Colonic mucosa (tissue), 4 donors: ENCODE data around the gene OR5M8. TPM values are rescaled to one million over a fixed set of nuclear protein-coding genes. Genes with fewer than 3 reads are reported as not detected.

Experiments
- DNase-seq: peaks from one replicate; pipeline ENCODE4 v3.0.0-alpha.2; 2020
- H3K27ac ChIP-seq: fragments of 200-600 bp; one replicate; pipeline ENCODE4 v1.8.0; 2021
- H3K27me3 ChIP-seq: fragments of 200-600 bp; one replicate; pipeline ENCODE4 v1.8.0; 2021
- H3K36me3 ChIP-seq: fragments of 200-600 bp; one replicate; pipeline ENCODE4 v1.8.0; 2021
- H3K4me1 ChIP-seq: fragments of 200-600 bp; one replicate; pipeline ENCODE4 v1.8.0; 2021; ENCODE audit warnings: mild to moderate bottlenecking
- H3K4me3 ChIP-seq: fragments of 200-600 bp; one replicate; pipeline ENCODE4 v1.8.0; 2021
- H3K9ac ChIP-seq, 2 donors: one replicate each; pipeline ENCODE4 v1.7.0; 2013; ENCODE audit warnings: control low read depth in 2 of 2, low read depth in 2 of 2, low read length in 2 of 2
- H3K9me3 ChIP-seq: fragments of 200-600 bp; one replicate; pipeline ENCODE4 v1.8.0; 2021
- intact Hi-C: fragments of 100-400 bp; cut with DNase I; formaldehyde crosslinking; loops from one replicate; pipeline ENCODE4 v1.14.1; 2022
- total RNA-seq, 2 donors: library from RNA; stranded (reverse); fragmentation: NEBNext Ultra II Directional in 1 of 2; extraction: Animal tissue kit (Norgen Biotek cat#: 25700) in 1 of 2; gene quantifications; one replicate each; pipeline ENCODE4 v1.2.1, GENCODE V29; 2021
- TF ChIP-seq, protein P1 (sequence below): fragments of 200-600 bp; IDR thresholded peaks from one replicate; pipeline ENCODE4 v1.8.0; 2022; ENCODE audit warnings: antibody characterized with exemption, mild to moderate bottlenecking
- donor health status: healthy.
- donor health status: DM: no; HTN: no; CAD: no.
- donor health status: DM: no; HTN: no; CAD: no.

Gene OR5M8
- total RNA-seq, result not detected

DNA sequence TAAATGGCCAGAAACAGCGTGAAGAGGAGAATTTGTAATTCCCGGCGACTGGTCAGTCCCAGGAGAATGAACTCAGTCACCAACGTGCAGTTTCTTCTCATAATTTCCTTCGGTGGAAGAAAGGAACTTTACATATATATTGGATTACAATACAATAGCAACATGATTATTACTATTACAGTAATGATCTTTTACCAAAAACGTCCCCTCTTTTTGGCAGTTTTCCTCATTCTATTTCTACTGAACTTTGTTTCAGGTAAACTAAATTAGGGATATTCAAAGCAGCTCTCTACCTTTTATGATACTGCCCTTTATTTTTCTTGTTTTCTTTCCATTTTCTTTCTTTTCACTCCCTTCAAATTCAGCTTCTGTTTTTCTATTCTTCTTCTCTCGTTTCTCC, at the start of gene OR5M8:
Gene OR5M8 (minus strand): TSS at position 101 of the 400 bp plus-strand sequence. CDS start 0 bp downstream, at position 101.
- no peak within 1 kb of the TSS for H3K4me3 ChIP-seq
- TF ChIP-seq, protein P1, sequence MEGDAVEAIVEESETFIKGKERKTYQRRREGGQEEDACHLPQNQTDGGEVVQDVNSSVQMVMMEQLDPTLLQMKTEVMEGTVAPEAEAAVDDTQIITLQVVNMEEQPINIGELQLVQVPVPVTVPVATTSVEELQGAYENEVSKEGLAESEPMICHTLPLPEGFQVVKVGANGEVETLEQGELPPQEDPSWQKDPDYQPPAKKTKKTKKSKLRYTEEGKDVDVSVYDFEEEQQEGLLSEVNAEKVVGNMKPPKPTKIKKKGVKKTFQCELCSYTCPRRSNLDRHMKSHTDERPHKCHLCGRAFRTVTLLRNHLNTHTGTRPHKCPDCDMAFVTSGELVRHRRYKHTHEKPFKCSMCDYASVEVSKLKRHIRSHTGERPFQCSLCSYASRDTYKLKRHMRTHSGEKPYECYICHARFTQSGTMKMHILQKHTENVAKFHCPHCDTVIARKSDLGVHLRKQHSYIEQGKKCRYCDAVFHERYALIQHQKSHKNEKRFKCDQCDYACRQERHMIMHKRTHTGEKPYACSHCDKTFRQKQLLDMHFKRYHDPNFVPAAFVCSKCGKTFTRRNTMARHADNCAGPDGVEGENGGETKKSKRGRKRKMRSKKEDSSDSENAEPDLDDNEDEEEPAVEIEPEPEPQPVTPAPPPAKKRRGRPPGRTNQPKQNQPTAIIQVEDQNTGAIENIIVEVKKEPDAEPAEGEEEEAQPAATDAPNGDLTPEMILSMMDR, result no peak
- no peaks in the 10 kb centered on the region for H3K4me1 ChIP-seq
- H3K27ac ChIP-seq, result no peak within 1 kb of the TSS
- intact Hi-C loops, result no loop called here
- DNase-seq, result no peak
- H3K9me3 ChIP-seq, result no peaks in the 10 kb centered on the region
- H3K27me3 ChIP-seq, result no peaks in the 10 kb centered on the region
- H3K36me3 ChIP-seq, result no peaks in the 10 kb centered on the region
- no peak within 1 kb of the TSS for H3K9ac ChIP-seq

DNA sequence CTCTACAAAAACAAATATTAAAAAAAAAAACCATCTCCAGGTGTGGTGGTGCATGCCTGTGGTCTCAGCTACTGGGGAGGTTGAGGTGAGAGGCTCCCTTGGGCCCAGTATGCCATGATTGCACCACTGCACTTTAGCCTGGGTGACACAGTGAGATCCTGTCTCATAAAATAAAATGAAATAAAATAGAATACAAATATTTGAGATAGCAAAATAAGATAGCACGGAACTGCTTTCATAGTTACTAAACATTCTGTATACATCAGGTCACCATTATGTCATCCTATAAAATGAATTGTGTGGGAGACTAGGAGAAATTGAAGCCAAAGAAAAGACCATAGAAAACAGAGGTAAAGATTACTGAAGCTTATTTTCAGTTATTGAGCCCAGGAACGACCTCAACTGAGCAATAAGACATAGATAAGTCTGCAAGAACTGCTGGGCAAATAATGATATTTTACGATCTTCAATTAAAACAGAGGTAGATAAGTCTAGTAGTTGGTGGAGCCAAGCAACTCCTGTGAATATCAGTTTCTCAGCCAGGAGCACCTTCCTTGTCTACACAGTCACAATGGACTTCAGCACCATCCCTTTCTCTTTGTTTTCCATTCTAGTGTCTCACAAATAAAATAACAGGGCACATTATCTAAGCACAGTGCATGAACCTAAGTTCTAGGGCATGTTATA, 42.0 kb upstream of the OR5M8 start:
- H3K27ac ChIP-seq, result peak overlapping the region; percentile 56
- H3K4me3 ChIP-seq, result no peak overlapping the region
- H3K9me3 ChIP-seq, result no peaks in the 10 kb centered on the region
- TF ChIP-seq, protein P1, result no peak
- DNase-seq, result no peak
- H3K36me3 ChIP-seq, result no peaks in the 10 kb centered on the region
- no peaks in the 10 kb centered on the region for H3K27me3 ChIP-seq
- no peak overlapping the region for H3K9ac ChIP-seq
- intact Hi-C loops, result no loop called here
- no peaks in the 10 kb centered on the region for H3K4me1 ChIP-seq

DNA sequence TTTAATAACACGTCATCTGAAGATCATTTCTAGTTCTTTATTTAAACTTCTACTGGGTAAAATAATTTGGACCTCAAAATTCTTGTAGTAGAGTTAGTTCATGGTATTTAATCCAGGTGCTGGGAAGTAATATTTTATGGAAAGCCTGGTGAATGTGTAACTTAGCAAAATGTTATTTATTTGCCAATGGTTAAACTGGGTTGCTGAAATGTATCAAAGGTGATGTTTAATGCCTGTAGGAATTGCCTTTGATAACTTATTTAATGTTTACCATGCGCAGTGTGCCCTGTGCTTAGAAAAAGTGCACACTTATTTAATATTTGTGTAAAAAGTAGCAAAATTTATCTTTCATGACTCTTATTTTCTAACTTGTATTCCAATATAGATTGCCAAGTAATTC, 40.7 kb upstream of the OR5M8 start:
- Histone ChIP-seq H3K9me3 (no peaks in the 10 kb centered on the region), H3K27me3 (no peaks in the 10 kb centered on the region), H3K4me1 (no peaks in the 10 kb centered on the region), H3K4me3 (no peak overlapping the region), H3K36me3 (no peaks in the 10 kb centered on the region), H3K27ac (peak overlapping the region; percentile 56), H3K9ac (no peak overlapping the region)
- intact Hi-C loops, result no loop called here
- no peak for DNase-seq
- TF ChIP-seq, protein P1, result no peak

DNA sequence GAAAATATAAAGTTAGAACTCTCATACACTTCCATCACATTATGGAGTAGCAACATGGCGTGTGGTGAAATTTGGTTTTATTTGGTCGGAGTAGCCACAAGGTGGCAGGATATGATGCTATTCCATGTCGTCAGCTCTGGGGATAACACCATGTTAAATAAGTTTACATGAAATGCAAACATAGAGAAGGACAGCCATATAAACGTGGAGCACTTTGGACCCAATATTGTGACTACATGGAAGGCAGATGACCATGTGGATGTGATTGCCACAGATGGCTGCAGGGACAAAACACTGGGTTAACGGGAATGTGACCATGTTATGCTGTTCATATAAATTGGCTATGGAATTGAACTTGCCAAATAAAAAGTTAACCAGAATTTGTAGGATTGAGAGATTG, 30.8 kb upstream of the OR5M8 start:
- Histone ChIP-seq H3K4me3 (no peak overlapping the region), H3K36me3 (no peaks in the 10 kb centered on the region), H3K9me3 (no peaks in the 10 kb centered on the region), H3K9ac (no peak overlapping the region), H3K27ac (no peak overlapping the region), H3K27me3 (no peaks in the 10 kb centered on the region), H3K4me1 (no peaks in the 10 kb centered on the region)
- DNase-seq, result no peak
- intact Hi-C loops, result loop anchor here (5.0 kb wide), 1 partner anchor 260 kb away; no protein-coding TSS in a partner anchor
- TF ChIP-seq, protein P1, result peak; percentile 14

DNA sequence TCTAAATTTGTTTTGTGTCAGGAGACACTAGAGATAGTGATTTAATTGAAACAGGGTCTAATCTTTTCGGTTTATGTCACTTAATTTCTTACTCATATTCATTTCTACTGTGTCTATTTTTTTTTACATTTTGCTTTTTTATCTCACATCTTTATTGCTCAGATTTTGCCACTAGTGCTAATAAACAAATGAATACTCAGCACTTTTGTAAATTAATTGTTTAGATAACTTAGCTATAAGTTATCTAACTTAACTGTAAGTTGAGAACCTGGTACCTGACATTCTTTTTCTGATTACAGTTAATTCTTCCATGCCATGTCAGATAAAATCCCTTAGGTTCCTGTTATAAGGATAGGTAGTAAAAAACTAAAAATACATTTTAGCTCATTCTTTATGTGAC, 22.1 kb upstream of the OR5M8 start:
- Histone ChIP-seq H3K4me3 (no peak overlapping the region), H3K4me1 (no peaks in the 10 kb centered on the region), H3K9ac (no peak overlapping the region), H3K9me3 (no peaks in the 10 kb centered on the region), H3K27ac (no peak overlapping the region), H3K36me3 (no peaks in the 10 kb centered on the region), H3K27me3 (no peaks in the 10 kb centered on the region)
- TF ChIP-seq, protein P1, result no peak
- DNase-seq, result no peak
- intact Hi-C loops, result loop anchor here (10.0 kb wide), 1 partner anchor 568 kb away; no protein-coding TSS in a partner anchor
